PFSK-1 (cell line): Measurements from ENCODE around the gene COL1A2.

Experiments used
- FOXP2 ChIP-seq: optimal IDR thresholded peaks from 2 replicates; pipeline ENCODE3; 2011; ENCODE audit warnings: borderline replicate concordance, control low read depth, inconsistent platforms; ENCODE audit not compliant: insufficient read depth; ENCODE audit errors: extremely low read length, extremely low read depth
- POLR2AphosphoS5 ChIP-seq: IDR thresholded peaks from 2 replicates; pipeline ENCODE4 v1.6.1; 2012; ENCODE audit warnings: low read depth, mild to moderate bottlenecking, control low read depth, low read length, moderate library complexity
- REST ChIP-seq, 2 experiments: IDR thresholded peaks; 2 replicates each; pipeline versions ENCODE4 v1.6.1 to v1.8.0; 2011 to 2012; ENCODE audit warnings: low read depth in 2 of 2, low read length in 2 of 2, control low read depth in 1 of 2, inconsistent platforms in 1 of 2, mild to moderate bottlenecking in 1 of 2, moderate library complexity in 1 of 2; ENCODE audit not compliant: insufficient read depth in 1 of 2
- SIN3A ChIP-seq: IDR thresholded peaks from 2 replicates; pipeline ENCODE4 v1.6.1; 2012; ENCODE audit warnings: mild to moderate bottlenecking, low read length, moderate library complexity, borderline replicate concordance; ENCODE audit not compliant: insufficient read depth
- TAF1 ChIP-seq: IDR thresholded peaks from 2 replicates; pipeline ENCODE4 v1.6.1; 2012; ENCODE audit warnings: low read length, control low read depth, borderline replicate concordance; ENCODE audit not compliant: insufficient read depth

The COL1A2 gene

GRCh38 chr7:94351703-94352102 lies 43.0 kb upstream of the COL1A2 start:
- TF ChIP-seq TAF1 (no peak), SIN3A (no peak), REST (IDR thresholded peaks at IDR 0.05; ENCODE audit: insufficient read depth in 1 of 2, low read depth in 2 of 2, low read length in 2 of 2) (no peak), FOXP2 (no peak), POLR2AphosphoS5 (no peak)

GRCh38 chr7:94352887-94353286 lies 41.8 kb upstream of the COL1A2 start:
- TF ChIP-seq FOXP2 (no peak), TAF1 (no peak), REST (IDR thresholded peaks at IDR 0.05; ENCODE audit: insufficient read depth in 1 of 2, low read depth in 2 of 2, low read length in 2 of 2) (no peak)

- no peak for TF ChIP-seq TAF1
- no peak for TF ChIP-seq REST (IDR thresholded peaks at IDR 0.05; ENCODE audit: insufficient read depth in 1 of 2, low read depth in 2 of 2, low read length in 2 of 2)
- TF ChIP-seq FOXP2 = no peak
- no peak for TF ChIP-seq POLR2AphosphoS5
- TF ChIP-seq SIN3A = no peak
Measured at GRCh38 chr7:94354953-94355352, 39.7 kb upstream of the COL1A2 start.

- TF ChIP-seq FOXP2 = no peak
Measured at GRCh38 chr7:94355454-94355853, 39.2 kb upstream of the COL1A2 start.

GRCh38 chr7:94357076-94357475 lies 37.6 kb upstream of the COL1A2 start:
- TF ChIP-seq POLR2AphosphoS5 = no peak
- no peak for TF ChIP-seq FOXP2
- TF ChIP-seq SIN3A = no peak
- no peak for TF ChIP-seq TAF1
- TF ChIP-seq REST (IDR thresholded peaks at IDR 0.05; ENCODE audit: insufficient read depth in 1 of 2, low read depth in 2 of 2, low read length in 2 of 2) = no peak
